Skeletal muscle cell (primary cell): ENCODE measurements around the gene NR6A1.

ENCODE experiments used
- DNase-seq: peaks from one replicate; pipeline ENCODE4 v3.0.0-alpha.2; 2010; ENCODE audit warnings: low read depth
- H3K4me3 ChIP-seq: 2 replicates; pipeline ENCODE4 v1.5.1; 2011; ENCODE audit warnings: low read depth, mild to moderate bottlenecking, control low read depth, low read length, moderate library complexity

Gene NR6A1

GRCh38 chr9:124522121-124523098 is 248.7 kb downstream of the NR6A1 start:
- no peak for DNase-seq

DNA sequence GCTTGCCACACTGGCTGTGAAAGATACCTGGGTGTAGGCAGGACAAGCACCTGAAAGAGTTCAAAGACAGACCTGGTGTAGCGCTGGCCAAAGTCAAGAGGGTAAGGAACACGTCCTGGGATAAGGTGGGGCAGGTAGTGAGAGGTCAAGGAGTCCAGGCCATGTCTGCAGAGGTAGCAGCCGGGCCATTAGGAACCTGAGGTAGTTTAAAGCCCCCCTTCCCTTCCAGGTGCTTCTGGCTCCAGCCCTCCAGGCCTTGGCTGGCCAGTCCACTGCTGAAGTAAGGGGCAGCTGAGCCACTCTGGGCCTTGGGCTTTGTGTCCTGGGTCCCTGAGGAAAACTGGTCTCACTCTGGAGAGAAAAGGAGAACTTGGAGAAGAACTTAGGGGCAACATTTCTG is 250.0 kb downstream of the NR6A1 start:
- no peak overlapping the region for H3K4me3 ChIP-seq
- no peak for DNase-seq

More at GRCh38 chr9:124522121-124523098, 248.7 kb downstream of the NR6A1 start:
- no peak overlapping the region for H3K4me3 ChIP-seq

GRCh38 chr9:124520206-124520596 is 250.9 kb downstream of the NR6A1 start:
- no peak for DNase-seq
- H3K4me3 ChIP-seq: no peak overlapping the region

DNA sequence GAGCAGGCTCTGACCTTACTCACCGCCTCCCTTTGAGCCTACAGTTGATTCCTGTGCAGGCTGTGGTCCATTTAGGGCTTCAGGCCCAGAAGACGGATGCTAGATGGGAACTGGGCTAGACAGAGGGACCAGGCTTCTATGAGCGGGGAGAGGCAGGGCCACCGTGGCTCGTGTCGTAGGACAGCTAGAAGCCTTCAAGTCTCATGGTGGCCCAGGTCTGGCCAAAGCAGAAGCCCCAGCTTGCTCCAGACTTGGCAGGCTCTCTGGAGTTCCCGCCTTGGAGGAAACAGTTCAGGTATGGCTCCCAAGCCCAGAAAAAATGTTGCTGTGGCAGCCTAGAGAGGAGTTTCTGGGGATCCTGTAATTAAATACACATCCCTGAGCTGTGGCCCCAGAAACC is 253.0 kb downstream of the NR6A1 start:
- H3K4me3 ChIP-seq: no peak overlapping the region
- no peak for DNase-seq

- H3K4me3 ChIP-seq: no peak overlapping the region
- no peak for DNase-seq
Observed at GRCh38 chr9:124517600-124517999, 253.5 kb downstream of the NR6A1 start.

DNA sequence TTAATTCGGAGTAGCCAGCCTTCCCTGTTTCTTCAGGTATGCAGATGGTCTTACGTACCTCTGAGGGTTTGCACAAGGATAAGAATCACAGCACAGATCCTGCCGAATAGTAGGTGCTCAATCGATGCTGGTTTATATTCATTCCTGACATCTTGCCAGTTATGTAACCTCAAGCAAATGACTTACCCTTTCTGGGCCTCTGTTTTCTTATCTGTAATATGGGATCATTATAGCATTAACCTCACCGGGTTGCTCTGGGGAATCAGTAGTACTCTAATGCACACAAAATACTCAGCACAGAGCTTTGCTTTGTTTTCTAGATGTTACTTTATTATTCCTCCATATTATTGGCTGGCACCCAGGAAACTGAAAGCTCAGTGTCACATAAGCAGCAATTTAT is 256.2 kb downstream of the NR6A1 start:
- DNase-seq: no peak
- H3K4me3 ChIP-seq: no peak overlapping the region

GRCh38 chr9:124514125-124514524 is 257.0 kb downstream of the NR6A1 start:
- no peak overlapping the region for H3K4me3 ChIP-seq
- no peak for DNase-seq

GRCh38 chr9:124513376-124513994 is 257.6 kb downstream of the NR6A1 start:
- DNase-seq: no peak
- no peak overlapping the region for H3K4me3 ChIP-seq

DNA sequence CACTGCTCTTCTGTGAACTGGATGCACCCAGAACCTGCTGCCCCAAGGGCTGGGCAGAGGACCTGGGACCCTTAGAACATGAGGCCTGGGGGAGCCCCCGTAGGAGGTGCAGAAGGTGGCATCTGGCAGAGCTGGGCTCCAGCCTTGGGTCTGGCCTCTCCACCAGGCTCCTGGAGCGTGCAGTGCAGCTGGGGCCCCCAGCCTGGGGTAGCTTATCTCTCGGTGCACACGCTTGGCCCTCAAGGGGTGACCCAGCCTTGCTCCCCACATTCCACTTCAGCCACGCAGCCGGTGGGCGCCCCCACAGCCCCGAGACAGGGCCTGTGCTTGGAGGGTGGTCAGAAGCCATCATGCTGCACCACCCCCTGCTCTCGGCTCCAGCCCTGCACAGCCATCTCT is 258.3 kb downstream of the NR6A1 start:
- no peak overlapping the region for H3K4me3 ChIP-seq
- no peak for DNase-seq

DNA sequence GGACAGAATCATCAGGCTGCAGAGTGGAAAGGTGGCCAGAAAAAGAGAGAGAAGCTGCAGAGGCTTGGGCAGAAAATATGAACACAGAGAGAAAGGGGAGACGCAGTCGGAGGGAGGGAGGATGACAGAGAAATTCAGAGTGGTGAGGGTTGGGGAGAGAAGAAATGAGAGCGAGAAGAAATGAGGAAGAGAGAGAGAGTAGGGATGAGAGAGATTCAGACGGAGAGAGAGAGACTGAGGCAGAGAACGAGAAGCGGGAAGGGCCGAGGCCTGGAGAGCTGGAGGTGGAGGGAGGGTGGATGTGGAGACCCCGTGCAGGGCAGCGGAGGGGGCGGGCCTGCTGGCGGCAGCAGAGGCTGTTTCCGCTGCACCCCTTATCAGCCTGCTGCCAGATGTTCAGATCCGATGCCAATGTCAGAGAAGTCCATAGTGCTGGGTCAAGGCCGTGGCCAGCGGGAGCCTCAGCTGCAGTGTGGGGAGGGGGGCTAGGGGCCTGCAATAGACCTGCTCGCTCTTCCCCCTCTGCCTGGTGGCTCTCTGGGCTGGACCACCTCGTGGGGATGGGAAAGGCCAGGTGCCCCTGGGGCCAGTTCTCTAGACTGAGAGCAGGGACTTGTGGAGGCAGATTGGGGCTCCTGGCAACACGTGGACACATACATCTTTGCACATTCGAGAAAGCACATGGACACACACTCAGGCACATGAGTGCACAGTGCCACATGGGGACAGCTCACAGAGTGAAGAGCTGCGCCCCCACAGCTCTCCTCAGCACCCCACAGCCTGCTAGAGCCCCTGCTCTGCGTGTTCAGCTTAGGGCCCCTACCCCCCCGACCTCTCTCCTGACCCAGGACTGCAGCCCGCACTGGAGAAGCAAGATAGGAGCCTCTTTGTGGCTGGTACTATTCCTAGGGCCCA is 259.0 kb downstream of the NR6A1 start:
- no peak for DNase-seq
- no peak overlapping the region for H3K4me3 ChIP-seq

GRCh38 chr9:124511426-124511840 is 259.7 kb downstream of the NR6A1 start:
- DNase-seq: no peak
- no peak overlapping the region for H3K4me3 ChIP-seq

GRCh38 chr9:124510650-124511425 is 260.3 kb downstream of the NR6A1 start:
- no peak overlapping the region for H3K4me3 ChIP-seq
- no peak for DNase-seq

- no peak overlapping the region for H3K4me3 ChIP-seq
- DNase-seq: no peak
Observed at GRCh38 chr9:124507880-124508423, 263.2 kb downstream of the NR6A1 start.

- no peak for DNase-seq
- H3K4me3 ChIP-seq: no peak within 1 kb of the TSS
Observed at GRCh38 chr9:124506931-124507879, 263.9 kb downstream of the NR6A1 start, which contains the start of gene NR5A1. NR5A1 (minus strand) TSS chr9:124507399; CDS start chr9:124503395, 4,004 bp downstream.

DNA sequence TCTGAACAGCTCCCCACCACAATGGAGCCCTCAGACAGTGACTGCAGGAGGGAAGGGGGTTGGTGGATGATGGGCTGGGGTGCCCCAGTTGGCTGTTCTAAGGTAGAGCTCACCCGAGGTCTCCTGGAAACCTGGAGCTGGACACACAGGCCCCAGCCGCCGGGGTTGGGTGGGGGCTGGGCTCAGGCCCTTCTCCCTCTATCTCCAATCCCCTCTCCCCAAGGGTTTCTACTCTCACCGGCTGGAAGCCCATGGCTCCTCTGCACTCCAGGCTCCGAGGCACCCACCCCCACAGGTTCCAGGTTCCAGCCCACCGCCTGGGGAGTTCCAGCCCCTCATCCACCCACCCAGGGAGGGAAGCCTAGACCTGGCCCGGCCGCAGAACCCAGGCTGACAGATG is 264.7 kb downstream of the NR6A1 start:
- DNase-seq: no peak
- H3K4me3 ChIP-seq: no peak overlapping the region

DNA sequence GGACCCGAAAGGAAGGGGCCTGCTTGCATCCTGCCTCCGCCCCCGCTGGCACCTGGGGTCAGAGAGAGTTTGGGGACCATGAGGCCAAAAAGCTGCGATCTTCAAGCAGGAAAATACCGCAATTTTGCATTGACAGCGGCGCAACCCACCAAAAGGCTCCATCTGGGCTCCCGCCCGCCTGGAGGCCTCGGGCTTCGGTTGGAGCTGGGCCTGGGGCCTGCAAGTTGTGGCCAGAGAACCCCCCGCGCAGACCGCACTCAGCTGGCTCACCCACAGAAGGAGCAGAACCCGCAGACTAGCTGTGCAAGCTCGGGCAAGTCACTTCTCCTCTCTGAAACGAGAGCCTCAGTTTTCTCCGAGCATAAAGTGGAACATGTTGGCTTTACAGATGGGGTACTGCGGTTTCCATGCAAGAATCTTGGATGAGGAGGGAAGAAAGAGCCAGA is 265.2 kb downstream of the NR6A1 start:
- no peak overlapping the region for H3K4me3 ChIP-seq
- DNase-seq: no peak

GRCh38 chr9:124505006-124505900 is 265.9 kb downstream of the NR6A1 start:
- no peak overlapping the region for H3K4me3 ChIP-seq
- no peak for DNase-seq
